Measurements from ENCODE around the gene FBRSL1. TPM values are rescaled to one million over a fixed set of nuclear protein-coding genes. Genes with fewer than 3 reads are reported as not detected.
"Not testable (repeated sequence)": the region's sequence is repeated elsewhere in the genome, so short reads cannot be mapped to it uniquely, and the experiment has no call there.

Gene FBRSL1
- total RNA-seq, 4 donors from 2014 or later, result 14.4 to 28.1 (median 18.5) TPM

DNA sequence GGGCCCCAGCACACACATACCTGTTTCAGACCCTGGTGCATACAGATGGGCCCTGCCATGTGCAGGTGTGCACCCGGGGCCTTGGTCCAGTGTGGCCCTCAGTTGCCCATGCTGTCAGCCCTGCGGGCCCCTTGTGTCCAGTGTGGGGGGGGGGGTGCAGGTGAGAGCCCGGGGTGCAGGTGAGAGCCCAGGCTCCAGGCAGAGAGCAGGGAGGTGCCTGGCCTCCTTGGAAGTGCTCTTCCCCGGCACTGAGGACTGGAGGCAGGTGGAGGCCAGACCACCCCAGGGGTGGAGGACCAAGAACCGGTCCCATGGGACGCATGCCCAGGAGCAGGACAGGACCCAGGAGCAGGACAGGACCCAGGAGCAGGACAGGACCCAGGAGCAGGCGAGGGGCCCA is 40.9 kb downstream of the FBRSL1 start:
- peaks cover 0 to 59% (median 26%) of the 10 kb centered on the region in 4 donors for H3K36me3 ChIP-seq
- WGBS, result 90% methylated on average over 2 of the region's 7 CpGs

DNA sequence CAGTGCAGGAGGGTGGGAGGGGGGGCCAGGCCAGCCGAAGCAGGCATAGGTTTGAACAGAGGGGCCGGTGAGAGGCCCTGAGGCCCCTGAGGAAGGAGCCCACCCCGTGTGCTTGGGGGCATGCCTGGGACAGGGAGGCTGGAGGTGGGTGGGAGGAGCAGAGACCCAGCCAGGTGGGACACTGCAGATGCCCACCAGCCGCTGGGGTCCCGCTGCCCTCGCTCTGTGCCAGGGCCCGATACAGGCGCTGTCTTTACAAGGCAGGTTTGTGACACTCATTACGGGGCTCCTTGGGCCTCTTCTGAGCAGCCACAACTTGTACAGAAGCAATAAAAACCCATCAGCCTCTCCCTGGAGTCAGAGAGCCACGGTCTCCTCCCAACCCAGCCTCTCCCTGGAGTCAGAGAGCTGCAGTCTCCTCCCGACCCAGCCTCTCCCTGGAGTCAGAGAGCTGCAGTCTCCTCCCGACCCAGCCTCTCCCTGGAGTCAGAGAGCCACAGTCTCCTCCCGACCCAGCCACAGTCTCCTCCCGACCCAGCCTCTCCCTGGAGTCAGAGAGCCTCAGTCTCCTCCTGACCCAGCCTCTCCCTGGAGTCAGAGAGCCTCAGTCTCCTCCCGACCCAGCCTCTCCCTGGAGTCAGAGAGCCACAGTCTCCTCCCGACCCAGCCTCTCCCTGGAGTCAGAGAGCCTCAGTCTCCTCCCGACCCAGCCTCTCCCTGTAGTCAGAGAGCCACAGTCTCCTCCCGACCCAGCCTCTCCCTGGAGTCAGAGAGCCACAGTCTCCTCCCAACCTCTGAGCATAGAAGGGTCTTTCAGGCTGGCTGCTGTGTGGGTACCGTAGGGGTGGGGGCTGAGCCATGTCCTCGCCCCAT is 43.0 kb downstream of the FBRSL1 start:
- peaks cover 0 to 44% (median 17%) of the 10 kb centered on the region in 4 donors for H3K36me3 ChIP-seq

More for the DNA sequence above, 40.9 kb downstream of the FBRSL1 start:
- no peaks in the 10 kb centered on the region for H3K27me3 ChIP-seq
- H3K9me3 ChIP-seq, result no peaks in the 10 kb centered on the region
- no peaks in the 10 kb centered on the region for H3K4me1 ChIP-seq
- no peak overlapping the region for H3K27ac ChIP-seq (replicated peaks in 1 of 4)
- DNase-seq (ENCODE audit: extremely low spot score), result no peak
- intact Hi-C loops (cut with DNase I), result no loop called here
- no peak overlapping the region for H3K4me3 ChIP-seq
- TF ChIP-seq, protein P1, sequence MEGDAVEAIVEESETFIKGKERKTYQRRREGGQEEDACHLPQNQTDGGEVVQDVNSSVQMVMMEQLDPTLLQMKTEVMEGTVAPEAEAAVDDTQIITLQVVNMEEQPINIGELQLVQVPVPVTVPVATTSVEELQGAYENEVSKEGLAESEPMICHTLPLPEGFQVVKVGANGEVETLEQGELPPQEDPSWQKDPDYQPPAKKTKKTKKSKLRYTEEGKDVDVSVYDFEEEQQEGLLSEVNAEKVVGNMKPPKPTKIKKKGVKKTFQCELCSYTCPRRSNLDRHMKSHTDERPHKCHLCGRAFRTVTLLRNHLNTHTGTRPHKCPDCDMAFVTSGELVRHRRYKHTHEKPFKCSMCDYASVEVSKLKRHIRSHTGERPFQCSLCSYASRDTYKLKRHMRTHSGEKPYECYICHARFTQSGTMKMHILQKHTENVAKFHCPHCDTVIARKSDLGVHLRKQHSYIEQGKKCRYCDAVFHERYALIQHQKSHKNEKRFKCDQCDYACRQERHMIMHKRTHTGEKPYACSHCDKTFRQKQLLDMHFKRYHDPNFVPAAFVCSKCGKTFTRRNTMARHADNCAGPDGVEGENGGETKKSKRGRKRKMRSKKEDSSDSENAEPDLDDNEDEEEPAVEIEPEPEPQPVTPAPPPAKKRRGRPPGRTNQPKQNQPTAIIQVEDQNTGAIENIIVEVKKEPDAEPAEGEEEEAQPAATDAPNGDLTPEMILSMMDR (IDR thresholded peaks at IDR 0.05), result no peak
- TF ChIP-seq POLR2AphosphoS5 (IDR thresholded peaks at IDR 0.05) (no peak), POLR2A (IDR thresholded peaks at IDR 0.05; ENCODE audit: low read depth) (no peak), EP300 (IDR thresholded peaks at IDR 0.05) (no peak)

DNA sequence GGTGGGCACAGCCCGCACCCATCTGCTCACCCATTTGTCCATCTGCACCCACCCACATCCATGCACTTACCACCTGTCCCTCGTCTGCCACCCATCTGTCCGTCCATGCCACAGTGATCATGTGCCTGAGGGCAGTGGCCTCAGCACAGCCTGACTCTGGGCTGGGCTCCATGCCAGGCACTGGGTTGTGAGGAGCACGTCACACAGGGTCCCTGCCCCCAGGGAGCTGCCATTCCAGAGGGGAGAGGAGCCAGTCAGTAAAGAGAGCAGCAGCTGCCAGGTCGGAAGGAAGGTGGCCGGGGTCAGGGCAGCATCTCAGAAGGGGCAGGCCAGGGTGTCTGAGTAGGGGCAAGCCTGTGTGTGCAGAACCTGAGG is 43.6 kb downstream of the FBRSL1 start:
- TF ChIP-seq, protein P1 (IDR thresholded peaks at IDR 0.05), result no peak
- no peak for TF ChIP-seq EP300 (IDR thresholded peaks at IDR 0.05)
- no peak for TF ChIP-seq POLR2AphosphoS5 (IDR thresholded peaks at IDR 0.05)
- TF ChIP-seq POLR2A (IDR thresholded peaks at IDR 0.05; ENCODE audit: low read depth), result no peak
- WGBS, result 99% methylated on average over 6 of the region's 6 CpGs
- no peak overlapping the region for H3K27ac ChIP-seq (replicated peaks in 1 of 4)

More for the DNA sequence above, 43.0 kb downstream of the FBRSL1 start:
- intact Hi-C loops (cut with DNase I); H3K4me1 ChIP-seq; H3K27ac ChIP-seq (replicated peaks in 1 of 4); H3K4me3 ChIP-seq; H3K27me3 ChIP-seq; H3K9me3 ChIP-seq; DNase-seq (ENCODE audit: extremely low spot score): not testable (repeated sequence)
- 90% methylated on average over 13 of the region's 20 CpGs for whole genome bisulfite sequencing

DNA sequence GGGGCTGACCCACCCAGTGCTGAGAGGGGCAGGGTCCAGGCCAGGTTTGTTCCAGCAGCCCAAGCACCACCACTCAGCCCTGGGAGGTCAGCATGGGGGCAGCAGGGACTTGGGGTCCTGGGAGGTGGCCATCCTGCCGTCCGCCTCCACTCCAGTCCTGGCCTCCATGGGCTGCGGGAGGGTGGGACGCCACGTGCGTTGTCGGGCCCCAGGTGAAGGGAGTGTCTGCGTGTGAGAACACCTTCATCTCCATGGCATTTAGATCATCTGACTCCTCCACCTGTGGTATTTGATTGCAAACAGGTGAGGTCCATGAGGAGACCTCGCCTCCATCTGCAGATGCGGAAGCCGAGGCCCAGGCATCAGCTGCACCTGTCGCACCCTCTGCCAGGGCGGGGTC is 44.1 kb downstream of the FBRSL1 start:
- 96% methylated on average over 13 of the region's 13 CpGs for WGBS

More for the DNA sequence above, 43.6 kb downstream of the FBRSL1 start:
- Histone ChIP-seq H3K27me3 (no peaks in the 10 kb centered on the region), H3K9me3 (no peaks in the 10 kb centered on the region), H3K4me3 (no peak overlapping the region), H3K36me3 (peaks cover 0 to 40% (median 12%) of the 10 kb centered on the region in 4 donors), H3K4me1 (peaks cover 0 to 8% (median 0%) of the 10 kb centered on the region in 4 donors)
- intact Hi-C loops (cut with DNase I), result no loop called here
- no peak for DNase-seq (ENCODE audit: extremely low spot score)

DNA sequence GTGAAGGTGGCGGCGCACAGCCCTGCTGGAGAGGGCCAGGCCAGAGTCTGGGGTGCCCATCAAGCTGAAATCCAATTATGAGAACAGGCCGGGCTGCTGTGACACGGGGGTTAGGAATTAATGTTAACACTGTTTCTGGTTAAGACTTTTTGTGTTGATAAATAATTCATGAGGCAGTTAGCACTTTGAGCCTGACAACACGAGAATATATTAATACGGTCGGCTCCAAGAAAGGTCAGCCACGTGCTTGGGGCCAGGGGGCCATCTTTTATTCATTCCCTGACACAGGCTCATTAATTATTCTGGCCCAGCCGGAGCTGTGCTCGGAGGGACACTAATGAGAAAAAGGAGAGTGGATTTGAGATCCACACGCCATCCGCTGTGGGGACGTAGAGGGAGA is 45.1 kb downstream of the FBRSL1 start:
- intact Hi-C loops (cut with DNase I), result no loop called here
- Histone ChIP-seq H3K4me1 (peaks cover 0 to 8% (median 0%) of the 10 kb centered on the region in 4 donors), H3K36me3 (peaks cover 0 to 29% (median 9%) of the 10 kb centered on the region in 4 donors), H3K27ac (replicated peaks in 1 of 4) (no peak overlapping the region), H3K27me3 (no peaks in the 10 kb centered on the region), H3K9me3 (no peaks in the 10 kb centered on the region), H3K4me3 (no peak overlapping the region)
- DNase-seq (ENCODE audit: extremely low spot score), result no peak
- 88% methylated on average over 11 of the region's 13 CpGs for whole genome bisulfite sequencing
- TF ChIP-seq POLR2A (IDR thresholded peaks at IDR 0.05; ENCODE audit: low read depth) (no peak), POLR2AphosphoS5 (IDR thresholded peaks at IDR 0.05) (no peak), EP300 (IDR thresholded peaks at IDR 0.05) (no peak)
- TF ChIP-seq, protein P1 (IDR thresholded peaks at IDR 0.05), result no peak

More for the DNA sequence above, 44.1 kb downstream of the FBRSL1 start:
- intact Hi-C loops (cut with DNase I), result no loop called here
- no peak for DNase-seq (ENCODE audit: extremely low spot score)
- Histone ChIP-seq H3K4me3 (no peak overlapping the region), H3K27me3 (no peaks in the 10 kb centered on the region), H3K36me3 (peaks cover 0 to 38% (median 10%) of the 10 kb centered on the region in 4 donors), H3K4me1 (peaks cover 0 to 8% (median 0%) of the 10 kb centered on the region in 4 donors), H3K9me3 (no peaks in the 10 kb centered on the region), H3K27ac (replicated peaks in 1 of 4) (no peak overlapping the region)
- no peak for TF ChIP-seq EP300 (IDR thresholded peaks at IDR 0.05)
- TF ChIP-seq POLR2A (IDR thresholded peaks at IDR 0.05; ENCODE audit: low read depth), result no peak
- TF ChIP-seq, protein P1 (IDR thresholded peaks at IDR 0.05), result no peak
- TF ChIP-seq POLR2AphosphoS5 (IDR thresholded peaks at IDR 0.05), result no peak

Measured in esophagus muscularis mucosa (tissue), 4 donors.